ENCODE data around the gene ZNF546. TPM values are rescaled to one million over a fixed set of nuclear protein-coding genes. Genes with fewer than 3 reads are reported as not detected.

The ZNF546 gene
- total RNA-seq, 4 donors from 2014 or later, result 3.1 to 11.1 (median 8.1) TPM

- no peak for TF ChIP-seq CTCF (IDR thresholded peaks at IDR 0.05; ENCODE audit: low read depth)
These were observed 22.3 kb upstream of the ZNF546 start for GRCh38 chr19:39974377-39975155.

- no peak for TF ChIP-seq CTCF (IDR thresholded peaks at IDR 0.05; ENCODE audit: low read depth)
These were observed 14.0 kb upstream of the ZNF546 start for GRCh38 chr19:39982883-39983282.

- TF ChIP-seq CTCF (IDR thresholded peaks at IDR 0.05; ENCODE audit: low read depth), result no peak
These were observed 13.1 kb upstream of the ZNF546 start for GRCh38 chr19:39983695-39984300.

- TF ChIP-seq CTCF (IDR thresholded peaks at IDR 0.05; ENCODE audit: low read depth), result no peak
These were observed 10.2 kb upstream of the ZNF546 start for GRCh38 chr19:39986643-39987042.

GRCh38 chr19:39987167-39987566, 9.7 kb upstream of the ZNF546 start:
- no peak for TF ChIP-seq CTCF (IDR thresholded peaks at IDR 0.05; ENCODE audit: low read depth)

GRCh38 chr19:39987596-39987995, 9.3 kb upstream of the ZNF546 start:
- TF ChIP-seq CTCF (IDR thresholded peaks at IDR 0.05; ENCODE audit: low read depth), result no peak

GRCh38 chr19:39993605-39994004, 3.3 kb upstream of the ZNF546 start:
- no peak for TF ChIP-seq CTCF (IDR thresholded peaks at IDR 0.05; ENCODE audit: low read depth)
